Mucosa of rectum (tissue), 2 donors: ENCODE results near the gene SHPK.
A peak's percentile ranks its signal among the peaks of the same experiment; 100 is the strongest.

Experiments
- H3K27ac ChIP-seq, 2 donors: one replicate each; pipeline ENCODE4 v1.7.0; 2013; ENCODE audit warnings: inconsistent platforms in 2 of 2, low read depth in 2 of 2, low read length in 2 of 2
- H3K27me3 ChIP-seq, 2 donors: one replicate each; pipeline ENCODE4 v1.7.0; 2013; ENCODE audit warnings: low read length in 2 of 2; ENCODE audit not compliant: control insufficient read depth in 2 of 2, insufficient read depth in 2 of 2
- H3K36me3 ChIP-seq, 2 donors: one replicate each; pipeline ENCODE4 v1.7.0; 2013; ENCODE audit warnings: low read length in 2 of 2; ENCODE audit not compliant: control insufficient read depth in 2 of 2, insufficient read depth in 2 of 2
- H3K4me1 ChIP-seq, 2 donors: one replicate each; pipeline ENCODE4 v1.7.0; 2013; ENCODE audit warnings: low read length in 2 of 2, mild to moderate bottlenecking in 1 of 2; ENCODE audit not compliant: control insufficient read depth in 2 of 2, insufficient read depth in 2 of 2
- H3K4me3 ChIP-seq, 2 donors: one replicate each; pipeline ENCODE4 v1.7.0; 2013; ENCODE audit warnings: low read length in 2 of 2
- H3K9ac ChIP-seq, 2 donors: one replicate each; pipeline ENCODE4 v1.7.0; 2013; ENCODE audit warnings: low read length in 2 of 2, low read depth in 1 of 2, mild to moderate bottlenecking in 1 of 2
- H3K9me3 ChIP-seq, 2 donors: one replicate each; pipeline ENCODE4 v1.7.0; 2013; ENCODE audit warnings: low read length in 2 of 2; ENCODE audit not compliant: control insufficient read depth in 2 of 2
- donor health status: healthy.
- donor health status: Normal muscosa, but diverticular disease.

Gene SHPK

DNA sequence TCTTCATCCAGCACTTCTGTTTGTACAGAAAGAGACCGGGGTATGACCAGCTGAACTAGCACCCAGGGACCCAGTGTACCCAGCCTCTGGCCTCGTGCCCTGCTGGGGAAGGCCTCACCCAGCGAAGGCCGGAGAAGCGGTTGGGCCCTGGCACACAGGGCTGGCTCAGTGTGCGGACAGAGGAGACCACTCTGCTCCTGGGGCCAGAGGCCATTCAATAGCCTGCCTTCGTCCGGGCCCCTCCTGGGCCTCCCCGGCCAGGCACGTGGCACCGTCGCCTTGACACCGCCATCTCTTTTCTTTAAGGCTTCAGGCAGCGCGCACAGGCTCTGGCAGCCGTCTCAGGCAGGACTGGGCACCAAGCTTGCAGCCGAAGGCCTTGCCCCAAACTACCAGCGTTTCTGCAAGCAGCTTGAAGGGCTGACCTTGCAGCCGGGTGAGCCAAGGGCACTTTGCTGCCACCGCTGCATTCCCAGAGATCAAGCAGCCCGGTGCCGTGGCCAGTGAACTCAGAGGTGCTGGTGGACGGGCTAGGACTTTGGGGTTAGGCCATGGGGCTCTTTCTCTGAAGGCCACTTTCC, 24.4 kb upstream of the SHPK start:
- no peaks in the 10 kb centered on the region for H3K4me1 ChIP-seq
- H3K9ac ChIP-seq: no peak overlapping the region
- H3K9me3 ChIP-seq: no peaks in the 10 kb centered on the region
- peaks cover 18 to 21% of the 10 kb centered on the region in 2 donors for H3K36me3 ChIP-seq
- no peak overlapping the region for H3K4me3 ChIP-seq
- H3K27ac ChIP-seq: no peak overlapping the region
- H3K27me3 ChIP-seq: no peaks in the 10 kb centered on the region

DNA sequence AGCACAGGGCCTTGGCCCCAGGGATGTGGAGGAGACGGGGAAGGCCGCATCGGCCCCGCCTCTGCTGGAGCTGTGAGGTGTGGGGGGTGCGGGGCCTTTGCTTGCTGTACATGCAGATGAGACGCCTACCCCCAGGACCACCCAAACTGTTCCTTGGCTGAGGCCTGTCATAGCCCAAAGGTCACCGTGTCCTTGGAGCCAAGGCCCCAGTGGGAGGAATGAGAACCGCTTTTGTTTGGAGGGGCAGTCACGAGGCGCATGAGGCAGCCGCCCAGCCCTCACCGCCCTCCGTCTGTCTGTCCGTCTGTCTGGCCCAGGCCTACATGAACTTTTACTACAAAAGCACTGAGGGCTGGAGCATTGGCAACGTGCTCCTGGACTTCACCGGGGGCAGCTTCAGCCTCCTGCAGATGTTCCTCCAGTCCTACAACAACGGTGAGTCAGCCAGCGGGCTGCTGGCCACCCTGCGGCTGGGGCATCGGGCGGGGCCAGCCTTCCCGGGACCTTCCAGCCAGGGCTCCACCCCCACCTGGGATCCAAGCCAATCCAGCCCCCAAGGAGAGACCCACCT, 23.6 kb upstream of the SHPK start:
- H3K36me3 ChIP-seq: peaks cover 13 to 17% of the 10 kb centered on the region in 2 donors
- no peak overlapping the region for H3K4me3 ChIP-seq
- no peaks in the 10 kb centered on the region for H3K27me3 ChIP-seq
- no peak overlapping the region for H3K9ac ChIP-seq
- no peaks in the 10 kb centered on the region for H3K4me1 ChIP-seq
- no peaks in the 10 kb centered on the region for H3K9me3 ChIP-seq
- H3K27ac ChIP-seq: peak overlapping the region in 1 of 2 donors; percentile 23

DNA sequence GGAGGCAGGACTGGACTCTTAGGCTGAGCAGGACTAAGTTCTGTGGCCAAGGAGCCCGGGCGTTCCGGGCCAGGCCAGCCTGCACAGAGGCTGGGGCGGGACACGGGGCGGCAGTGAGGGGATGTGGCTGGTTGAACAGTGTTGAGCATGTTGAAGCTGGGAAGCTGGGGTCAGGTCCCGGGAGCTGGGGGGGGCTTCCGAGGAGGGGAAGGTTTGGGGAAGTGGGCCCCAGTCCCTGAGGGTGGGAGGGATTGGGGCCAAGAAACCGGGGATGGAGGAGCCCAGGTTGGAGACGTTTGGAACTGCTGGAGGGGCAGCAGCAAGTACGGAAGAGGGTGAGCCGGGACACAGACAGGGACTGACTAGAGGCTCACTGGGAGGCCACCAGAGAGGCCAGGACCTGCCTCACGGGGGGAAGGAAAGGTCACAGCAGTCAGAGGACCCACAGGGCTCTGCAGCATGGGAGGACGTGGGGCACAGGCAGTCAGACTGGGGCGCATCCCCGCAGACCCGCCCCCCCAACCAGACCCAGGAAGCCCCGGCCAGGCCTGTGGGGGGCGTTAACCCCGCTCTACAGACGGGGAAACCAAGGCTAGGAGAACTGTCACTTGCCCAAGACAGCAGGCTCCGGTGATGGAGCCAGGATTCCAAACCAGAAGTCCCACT, 22.9 kb upstream of the SHPK start:
- no peaks in the 10 kb centered on the region for H3K27me3 ChIP-seq
- H3K4me1 ChIP-seq: no peaks in the 10 kb centered on the region
- peak overlapping the region in 1 of 2 donors; percentile 23 for H3K27ac ChIP-seq
- H3K36me3 ChIP-seq: peaks cover 7 to 10% of the 10 kb centered on the region in 2 donors
- H3K9me3 ChIP-seq: no peaks in the 10 kb centered on the region
- no peak overlapping the region for H3K9ac ChIP-seq
- no peak overlapping the region for H3K4me3 ChIP-seq

DNA sequence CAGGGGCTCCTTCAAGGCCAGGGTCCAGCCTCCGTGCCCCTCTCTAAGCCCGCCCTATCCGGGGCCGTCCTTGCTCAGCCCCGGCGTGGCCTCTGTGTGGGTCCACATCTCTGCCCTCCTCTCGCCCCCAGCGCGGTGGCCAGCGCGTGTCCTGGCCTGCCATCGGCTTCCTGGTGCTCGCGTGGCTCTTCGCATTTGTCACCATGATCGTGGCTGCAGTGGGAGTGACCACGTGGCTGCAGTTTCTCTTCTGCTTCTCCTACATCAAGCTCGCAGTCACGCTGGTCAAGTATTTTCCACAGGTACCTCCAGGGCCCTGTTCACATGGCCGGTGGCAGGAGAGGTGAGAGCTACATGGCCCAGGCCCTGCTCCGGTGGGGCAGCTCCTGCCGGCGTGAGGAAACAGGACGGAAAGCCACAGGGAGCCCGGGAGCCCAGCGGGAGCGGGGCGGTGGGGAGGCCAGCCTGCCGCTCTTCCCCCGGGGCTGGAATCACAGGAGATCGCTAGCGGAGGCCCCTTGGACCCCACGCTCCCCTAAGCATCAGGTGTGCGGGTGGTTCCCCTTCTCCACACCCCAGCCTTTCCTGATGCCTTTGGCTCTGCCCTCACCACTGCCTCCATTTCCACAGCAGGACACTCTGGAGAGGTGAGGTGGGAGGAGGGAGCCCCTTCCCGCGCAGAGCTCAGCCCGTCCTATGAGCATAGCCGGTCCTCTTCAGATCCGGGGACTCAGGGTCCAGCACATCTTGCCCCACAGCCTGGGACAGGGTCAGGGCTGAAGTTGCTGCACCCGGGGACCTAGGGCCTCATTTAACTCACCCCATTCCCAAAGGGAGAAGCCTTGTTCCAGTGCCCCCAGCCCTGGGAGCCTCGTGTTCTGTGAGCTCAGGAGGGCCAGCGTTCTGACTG, 22.1 kb upstream of the SHPK start:
- Histone ChIP-seq H3K27ac (no peak overlapping the region), H3K27me3 (no peaks in the 10 kb centered on the region), H3K36me3 (peaks cover 0 to 3% of the 10 kb centered on the region in 2 donors), H3K9ac (no peak overlapping the region), H3K4me1 (no peaks in the 10 kb centered on the region), H3K4me3 (no peak overlapping the region), H3K9me3 (no peaks in the 10 kb centered on the region)

DNA sequence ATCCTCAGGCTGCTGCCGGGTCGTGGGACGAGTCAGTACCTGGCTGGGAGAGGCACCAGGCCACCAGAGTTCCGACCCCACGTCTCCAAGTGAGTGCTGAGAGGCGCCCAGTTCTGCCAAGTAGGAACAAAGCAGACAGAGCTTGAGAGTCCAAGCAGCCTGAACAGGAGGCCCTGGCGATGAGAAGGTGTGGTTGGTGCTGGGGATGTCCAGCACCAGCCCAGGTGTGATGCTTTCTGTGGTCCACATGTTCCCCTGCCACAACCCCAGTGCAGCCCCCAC, 21.5 kb upstream of the SHPK start:
- Histone ChIP-seq H3K9me3 (no peaks in the 10 kb centered on the region), H3K4me1 (no peaks in the 10 kb centered on the region), H3K27me3 (no peaks in the 10 kb centered on the region), H3K36me3 (no peaks in the 10 kb centered on the region), H3K9ac (no peak overlapping the region), H3K27ac (no peak overlapping the region), H3K4me3 (no peak overlapping the region)

DNA sequence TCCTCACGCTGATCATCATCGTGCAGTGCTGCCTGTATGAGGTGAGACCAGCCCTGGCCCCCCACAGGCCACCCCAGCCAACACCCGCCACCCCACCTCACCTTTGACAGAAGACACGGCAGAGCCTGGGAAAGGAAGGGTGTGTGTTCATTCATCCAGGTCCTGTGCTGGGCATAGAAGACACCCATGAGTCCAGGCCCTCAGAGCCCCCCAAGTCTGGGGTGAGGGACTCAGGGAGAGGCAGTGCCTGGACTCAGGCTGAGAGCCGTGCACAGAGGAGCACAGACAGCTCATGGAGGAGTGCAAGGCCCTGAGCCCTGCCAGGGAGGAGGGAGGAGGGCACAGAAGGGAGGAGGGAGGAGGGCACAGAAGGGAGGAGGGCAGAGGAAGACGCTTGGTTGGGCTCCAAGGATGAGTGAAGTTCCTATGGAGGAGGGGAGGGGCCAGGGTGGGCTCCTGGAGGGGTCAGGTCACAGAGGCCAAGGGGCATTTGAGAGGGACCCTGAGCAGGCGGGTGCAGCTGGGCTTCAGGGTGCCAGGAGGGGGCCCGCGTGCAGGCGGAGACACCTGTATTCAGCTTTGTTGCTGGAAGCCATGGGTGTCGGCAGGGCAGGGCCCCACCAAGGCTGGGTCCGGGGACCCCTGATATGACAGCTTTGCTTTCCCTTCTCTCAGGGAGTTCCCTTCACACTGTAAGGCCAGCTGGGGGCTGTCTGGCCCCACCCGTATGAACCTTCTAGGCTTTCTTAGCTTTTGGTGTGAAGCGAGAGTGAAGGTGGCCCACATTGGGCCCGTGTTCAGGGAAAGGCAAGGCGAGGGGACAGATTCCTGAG, 20.9 kb upstream of the SHPK start:
- no peaks in the 10 kb centered on the region for H3K36me3 ChIP-seq
- no peaks in the 10 kb centered on the region for H3K9me3 ChIP-seq
- no peak overlapping the region for H3K27ac ChIP-seq
- H3K4me1 ChIP-seq: no peaks in the 10 kb centered on the region
- no peak overlapping the region for H3K4me3 ChIP-seq
- no peak overlapping the region for H3K9ac ChIP-seq
- no peaks in the 10 kb centered on the region for H3K27me3 ChIP-seq

DNA sequence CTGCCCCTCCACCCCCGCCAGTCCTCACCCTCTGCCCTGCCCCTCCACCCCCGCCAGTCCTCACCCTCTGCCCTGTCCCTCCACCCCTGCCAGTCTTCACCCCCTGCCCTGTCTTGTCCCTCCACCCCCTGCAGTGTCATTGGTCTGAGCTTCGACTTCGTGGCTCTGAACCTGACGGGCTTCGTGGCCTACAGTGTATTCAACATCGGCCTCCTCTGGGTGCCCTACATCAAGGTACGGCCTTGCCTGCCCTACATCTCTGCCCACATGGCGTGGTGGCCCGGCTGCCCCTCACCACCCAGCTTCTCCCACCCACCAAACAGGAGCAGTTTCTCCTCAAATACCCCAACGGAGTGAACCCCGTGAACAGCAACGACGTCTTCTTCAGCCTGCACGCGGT, 20.3 kb upstream of the SHPK start:
- Histone ChIP-seq H3K27me3 (no peaks in the 10 kb centered on the region), H3K4me1 (no peaks in the 10 kb centered on the region), H3K36me3 (peaks cover 0 to under 1% of the 10 kb centered on the region in 2 donors), H3K4me3 (no peak overlapping the region), H3K9me3 (no peaks in the 10 kb centered on the region), H3K27ac (no peak overlapping the region), H3K9ac (no peak overlapping the region)

DNA sequence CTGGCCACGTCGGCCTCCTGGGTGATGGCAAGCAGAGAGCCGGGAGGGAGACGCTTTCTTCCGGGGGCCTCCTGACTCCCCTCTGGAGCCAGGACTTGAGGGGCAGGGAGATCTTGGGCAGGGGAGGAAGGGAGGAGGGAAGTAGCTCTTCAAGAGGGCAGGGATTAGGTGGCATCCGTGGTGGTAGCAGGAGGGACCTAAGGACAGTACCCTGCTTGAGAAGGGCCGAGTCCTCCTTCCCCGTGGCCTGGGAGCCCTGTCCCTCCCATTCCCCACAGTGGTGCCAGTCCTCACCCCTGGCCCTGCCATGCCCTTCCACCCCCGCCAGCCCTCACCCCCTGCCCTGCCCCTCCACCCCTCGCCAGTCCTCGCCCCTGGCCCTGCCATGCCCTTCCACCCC, 19.7 kb upstream of the SHPK start:
- H3K36me3 ChIP-seq: peaks cover 0 to 2% of the 10 kb centered on the region in 2 donors
- H3K27me3 ChIP-seq: no peaks in the 10 kb centered on the region
- H3K9ac ChIP-seq: no peak overlapping the region
- H3K27ac ChIP-seq: no peak overlapping the region
- no peak overlapping the region for H3K4me3 ChIP-seq
- no peaks in the 10 kb centered on the region for H3K4me1 ChIP-seq
- no peaks in the 10 kb centered on the region for H3K9me3 ChIP-seq

DNA sequence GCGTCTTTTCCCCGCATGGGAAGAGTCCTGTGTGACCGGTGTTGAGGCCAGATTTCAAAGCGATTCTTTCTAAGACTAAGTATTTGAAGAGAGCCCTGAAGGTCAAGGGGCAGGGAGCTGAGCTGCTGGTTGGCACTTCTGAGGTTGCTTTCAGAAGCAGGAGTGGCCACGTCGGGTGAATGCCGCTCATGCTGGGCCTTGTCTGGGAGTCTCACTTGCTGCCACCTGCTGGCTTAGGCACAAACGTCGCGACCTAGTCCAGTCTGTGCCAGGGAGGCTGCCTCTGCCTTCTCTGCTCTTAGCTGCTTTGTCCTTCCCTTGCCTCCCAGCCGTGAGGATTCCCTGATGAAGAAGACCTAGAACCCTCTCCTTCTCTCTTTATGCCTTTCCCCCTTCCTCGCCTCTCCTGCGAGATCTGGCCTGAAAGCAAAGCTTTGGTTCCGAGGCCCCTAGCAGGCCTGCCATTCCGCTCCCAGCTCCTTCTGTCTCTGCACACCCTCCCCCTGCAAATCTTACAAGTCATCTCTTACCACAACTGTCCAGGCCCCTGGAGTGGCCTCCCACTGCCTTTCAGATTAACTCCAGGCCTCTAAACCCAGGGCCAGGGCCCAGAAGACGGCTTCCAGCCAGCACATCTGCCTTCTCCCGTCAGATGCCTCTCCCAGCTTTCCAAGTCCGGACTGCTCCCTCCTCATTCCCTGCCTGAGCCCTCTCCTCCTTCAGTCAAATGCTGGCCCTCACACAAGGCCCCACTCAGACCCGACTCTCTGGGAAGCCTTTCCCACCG, 11.9 kb upstream of the SHPK start:
- Histone ChIP-seq H3K9me3 (no peaks in the 10 kb centered on the region), H3K4me1 (no peaks in the 10 kb centered on the region), H3K9ac (no peak overlapping the region), H3K27ac (no peak overlapping the region), H3K4me3 (no peak overlapping the region), H3K36me3 (peaks cover 12 to 17% of the 10 kb centered on the region in 2 donors), H3K27me3 (no peaks in the 10 kb centered on the region)
